Ureter (tissue), 1 donor: Measurements from ENCODE around the gene ASMTL. TPM values are rescaled to one million over a fixed set of nuclear protein-coding genes. Genes with fewer than 3 reads are reported as not detected.
"Not testable (repeated sequence)": the region's sequence is repeated elsewhere in the genome, so short reads cannot be mapped to it uniquely, and the experiment has no call there.

Experiments used
- DNase-seq: peaks from one replicate; pipeline ENCODE4 v3.0.0-alpha.2; 2020; ENCODE audit warnings: low spot score
- total RNA-seq: library from RNA; stranded (reverse); gene quantifications from one replicate; pipeline ENCODE4 v1.2.4, GENCODE V29; 2023
- donor health status: DM: yes; HTN: yes; CAD: no.

The ASMTL gene
- total RNA-seq, 1 donor from 2014 or later = 32.5 TPM

GRCh38 chrX:1388651-1389050, 64.1 kb downstream of the ASMTL start:
- DNase-seq = no peak

- DNase-seq = no peak
Measured at GRCh38 chrX:1387141-1387776, 65.5 kb downstream of the ASMTL start.

GRCh38 chrX:1386338-1387127, 66.2 kb downstream of the ASMTL start:
- DNase-seq = peak; percentile 30

- DNase-seq = peak; percentile 40
Measured at GRCh38 chrX:1385253-1386223, 67.2 kb downstream of the ASMTL start.

- no peak for DNase-seq
Measured at GRCh38 chrX:1384658-1385252, 68.0 kb downstream of the ASMTL start.

GRCh38 chrX:1380672-1381233, 72.0 kb downstream of the ASMTL start:
- no peak for DNase-seq

- no peak for DNase-seq
Measured at GRCh38 chrX:1378306-1378759, 74.4 kb downstream of the ASMTL start.

- no peak for DNase-seq
Measured at GRCh38 chrX:1368385-1368698, 84.4 kb downstream of the ASMTL start.

- DNase-seq = not testable (repeated sequence)
Measured at GRCh38 chrX:1366363-1366762, 86.3 kb downstream of the ASMTL start.

GRCh38 chrX:1361910-1362309, 90.8 kb downstream of the ASMTL start:
- DNase-seq = no peak

- DNase-seq = no peak
Measured at GRCh38 chrX:1361275-1361674, 91.4 kb downstream of the ASMTL start.

- no peak for DNase-seq
Measured at GRCh38 chrX:1360171-1360570, 92.5 kb downstream of the ASMTL start.

GRCh38 chrX:1359477-1359873, 93.2 kb downstream of the ASMTL start:
- no peak for DNase-seq

- DNase-seq = no peak
Measured at GRCh38 chrX:1358793-1359476, 93.8 kb downstream of the ASMTL start.

GRCh38 chrX:1357993-1358392, 94.7 kb downstream of the ASMTL start:
- no peak for DNase-seq

- DNase-seq = no peak
Measured at GRCh38 chrX:1355131-1356046, 97.3 kb downstream of the ASMTL start.

- DNase-seq = no peak
Measured at GRCh38 chrX:1354036-1355019, 98.4 kb downstream of the ASMTL start.
